Stimulated activated CD4-positive, alpha-beta T cell treated with anti-CD3 and anti-CD28 coated beads, Interleukin-4, amount 100 ng/mL, for 48 hours (primary cell): Measurements from ENCODE around the gene PMM1.
A peak's percentile ranks its signal among the peaks of the same experiment; 100 is the strongest.

Experiments used
- DNase-seq, 2 donors: peaks; one replicate each; pipeline ENCODE4 v3.0.0-alpha.2; 2020; ENCODE audit warnings: low read depth in 2 of 2

Gene PMM1

GRCh38 chr22:41538583-41538982 lies 51.1 kb downstream of the PMM1 start:
- DNase-seq = no peak

GRCh38 chr22:41537203-41537602 lies 52.4 kb downstream of the PMM1 start:
- DNase-seq = no peak

- no peak for DNase-seq
Measured at GRCh38 chr22:41535244-41535643, 54.4 kb downstream of the PMM1 start.

GRCh38 chr22:41534219-41534618 lies 55.4 kb downstream of the PMM1 start:
- no peak for DNase-seq

- peak; percentile 61 to 71 for DNase-seq
Measured at GRCh38 chr22:41532908-41533825, 56.5 kb downstream of the PMM1 start.

- DNase-seq = no peak
Measured at GRCh38 chr22:41531715-41532477, 57.7 kb downstream of the PMM1 start.

- DNase-seq = no peak
Measured at GRCh38 chr22:41530890-41531714, 58.5 kb downstream of the PMM1 start.

- DNase-seq = no peak
Measured at GRCh38 chr22:41528938-41529561, 60.6 kb downstream of the PMM1 start.

GRCh38 chr22:41528132-41528766 lies 61.4 kb downstream of the PMM1 start:
- DNase-seq = no peak
